ENCODE measurements around the gene BLOC1S4.

BLOC1S4 gene

DNA sequence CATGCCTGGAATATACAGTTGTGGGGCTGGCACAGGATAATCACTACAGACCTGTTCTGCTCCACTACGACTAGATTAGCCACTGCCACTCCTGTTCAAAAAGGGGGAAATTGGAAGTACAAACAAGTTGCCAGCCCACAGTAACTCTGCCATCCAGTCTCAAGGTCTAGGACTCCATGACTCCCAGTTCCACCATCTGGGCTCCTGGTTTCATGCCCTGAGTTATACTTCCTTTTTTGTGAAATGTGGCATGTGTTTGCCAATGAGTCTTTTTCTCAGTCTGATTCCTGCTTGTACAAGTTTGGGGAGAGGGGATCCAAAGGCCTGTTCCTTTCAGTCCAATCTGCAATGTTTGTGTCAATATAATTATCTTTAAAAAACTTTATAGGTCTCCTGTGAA, 1.0 kb upstream of the BLOC1S4 start:
- H4K20me1 ChIP-seq (ENCODE audit: insufficient read depth, low read length): no peaks in the 10 kb centered on the region
- no peak overlapping the region for H3K4me3 ChIP-seq (ENCODE audit: low read depth, low read length, poor library complexity, severe bottlenecking)
- H3F3A ChIP-seq (ENCODE audit: insufficient read depth, low read length): no peaks in the 10 kb centered on the region
- no peak overlapping the region for H2AFZ ChIP-seq (ENCODE audit: low read length)
- no peak overlapping the region for H3K9ac ChIP-seq (ENCODE audit: low read length)
- H3K36me3 ChIP-seq (ENCODE audit: insufficient read depth, low read length): no peaks in the 10 kb centered on the region; the same call in 1 of the 2 replicates
- H3K4me2 ChIP-seq (ENCODE audit: low read length): no peak overlapping the region
- H3K9me2 ChIP-seq (ENCODE audit: low read depth, low read length): no peaks in the 10 kb centered on the region
- peaks cover 4% of the 10 kb centered on the region; the same call in 1 of the 2 replicates for H3K9me3 ChIP-seq (ENCODE audit: low read length)
- H3K4me1 ChIP-seq (ENCODE audit: insufficient read depth, low read length, severe bottlenecking): peaks cover 17% of the 10 kb centered on the region
- TF ChIP-seq, protein P1, sequence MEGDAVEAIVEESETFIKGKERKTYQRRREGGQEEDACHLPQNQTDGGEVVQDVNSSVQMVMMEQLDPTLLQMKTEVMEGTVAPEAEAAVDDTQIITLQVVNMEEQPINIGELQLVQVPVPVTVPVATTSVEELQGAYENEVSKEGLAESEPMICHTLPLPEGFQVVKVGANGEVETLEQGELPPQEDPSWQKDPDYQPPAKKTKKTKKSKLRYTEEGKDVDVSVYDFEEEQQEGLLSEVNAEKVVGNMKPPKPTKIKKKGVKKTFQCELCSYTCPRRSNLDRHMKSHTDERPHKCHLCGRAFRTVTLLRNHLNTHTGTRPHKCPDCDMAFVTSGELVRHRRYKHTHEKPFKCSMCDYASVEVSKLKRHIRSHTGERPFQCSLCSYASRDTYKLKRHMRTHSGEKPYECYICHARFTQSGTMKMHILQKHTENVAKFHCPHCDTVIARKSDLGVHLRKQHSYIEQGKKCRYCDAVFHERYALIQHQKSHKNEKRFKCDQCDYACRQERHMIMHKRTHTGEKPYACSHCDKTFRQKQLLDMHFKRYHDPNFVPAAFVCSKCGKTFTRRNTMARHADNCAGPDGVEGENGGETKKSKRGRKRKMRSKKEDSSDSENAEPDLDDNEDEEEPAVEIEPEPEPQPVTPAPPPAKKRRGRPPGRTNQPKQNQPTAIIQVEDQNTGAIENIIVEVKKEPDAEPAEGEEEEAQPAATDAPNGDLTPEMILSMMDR (IDR thresholded peaks at IDR 0.05; ENCODE audit: low read length): no peak
- TF ChIP-seq EZH2 (IDR thresholded peaks at IDR 0.05; ENCODE audit: borderline replicate concordance, low read length): no peak
- no peaks in the 10 kb centered on the region for H3K27me3 ChIP-seq (ENCODE audit: insufficient read depth, low read length)
- H3K79me2 ChIP-seq (ENCODE audit: insufficient read depth, low read length): no peaks in the 10 kb centered on the region
- H3K27ac ChIP-seq (ENCODE audit: low read depth, low read length, poor library complexity, severe bottlenecking): no peak overlapping the region

DNA sequence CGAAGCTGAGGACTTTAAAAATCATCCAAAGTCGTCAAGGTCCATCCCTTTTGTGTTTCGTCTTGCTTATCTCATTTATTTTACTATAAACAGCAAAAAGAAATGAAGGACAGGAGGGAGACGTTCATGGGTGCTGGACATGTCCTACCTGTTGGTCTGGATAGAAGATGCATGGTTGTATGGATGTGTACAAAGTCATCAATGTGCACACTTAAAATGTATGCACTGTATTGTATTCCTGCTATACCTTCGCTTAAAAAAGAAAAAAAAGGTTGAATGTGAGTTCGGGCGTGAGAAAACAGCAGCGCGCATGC, 313 bp upstream of the BLOC1S4 start:
- Histone ChIP-seq H2AFZ (ENCODE audit: low read length) (peak overlapping the region; percentile 74; the same call in 1 of the 2 replicates), H3K9ac (ENCODE audit: low read length) (no peak overlapping the region; the same call in 1 of the 2 replicates)

DNA sequence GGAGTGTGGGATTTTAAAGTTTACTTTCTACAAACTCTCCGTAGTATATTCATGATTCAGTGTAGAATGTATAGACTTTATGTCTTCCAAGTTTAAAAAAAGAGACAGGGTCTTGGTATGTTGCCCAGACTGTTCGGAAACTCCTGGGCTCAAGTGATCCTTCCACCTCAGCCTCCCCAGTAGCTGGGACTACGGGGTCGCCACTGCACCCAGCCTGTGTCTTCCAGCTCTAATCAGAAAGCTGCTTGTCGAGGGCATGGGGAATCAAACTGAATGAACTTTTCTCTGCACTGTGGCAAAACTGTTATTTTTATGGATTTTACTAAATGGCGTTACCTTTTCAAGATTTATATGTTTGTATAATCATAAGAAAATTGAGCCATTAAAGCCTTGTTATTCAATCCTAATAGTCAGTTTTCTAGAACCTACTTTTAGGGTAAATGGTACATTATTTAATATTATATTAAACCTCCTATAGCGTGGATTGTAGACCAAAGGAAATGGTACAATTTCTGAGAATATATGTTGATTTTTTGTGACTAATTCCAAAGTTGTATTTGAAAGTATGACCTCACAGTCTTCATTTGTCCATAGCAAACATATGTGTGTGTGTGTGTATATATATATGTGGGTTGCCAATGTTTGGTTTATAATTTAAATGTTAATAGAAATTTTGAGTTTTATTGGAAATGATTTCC, 1.1 kb downstream of the BLOC1S4 start:
- Histone ChIP-seq H3K4me2 (ENCODE audit: low read length) (peak overlapping the region; percentile 78), H3K9me2 (ENCODE audit: low read depth, low read length) (no peaks in the 10 kb centered on the region), H3K27ac (ENCODE audit: low read depth, low read length, poor library complexity, severe bottlenecking) (no peak overlapping the region), H3K79me2 (ENCODE audit: insufficient read depth, low read length) (no peaks in the 10 kb centered on the region), H3F3A (ENCODE audit: insufficient read depth, low read length) (no peaks in the 10 kb centered on the region), H3K9me3 (ENCODE audit: low read length) (no peaks in the 10 kb centered on the region), H2AFZ (ENCODE audit: low read length) (no peak overlapping the region), H3K4me1 (ENCODE audit: insufficient read depth, low read length, severe bottlenecking) (peaks cover 17% of the 10 kb centered on the region), H4K20me1 (ENCODE audit: insufficient read depth, low read length) (no peaks in the 10 kb centered on the region), H3K27me3 (ENCODE audit: insufficient read depth, low read length) (no peaks in the 10 kb centered on the region), H3K36me3 (ENCODE audit: insufficient read depth, low read length) (no peaks in the 10 kb centered on the region; the same call in 1 of the 2 replicates), H3K9ac (ENCODE audit: low read length) (peak overlapping the region; percentile 83), H3K4me3 (ENCODE audit: low read depth, low read length, poor library complexity, severe bottlenecking) (peak overlapping the region; percentile 83)
- TF ChIP-seq, protein P1 (IDR thresholded peaks at IDR 0.05; ENCODE audit: low read length): no peak
- TF ChIP-seq EZH2 (IDR thresholded peaks at IDR 0.05; ENCODE audit: borderline replicate concordance, low read length): no peak

More for the DNA sequence above, 313 bp upstream of the BLOC1S4 start:
- no peak for TF ChIP-seq EZH2 (IDR thresholded peaks at IDR 0.05; ENCODE audit: borderline replicate concordance, low read length)
- TF ChIP-seq, protein P1 (IDR thresholded peaks at IDR 0.05; ENCODE audit: low read length): no peak
- Histone ChIP-seq H3K79me2 (ENCODE audit: insufficient read depth, low read length) (no peaks in the 10 kb centered on the region), H3K36me3 (ENCODE audit: insufficient read depth, low read length) (no peaks in the 10 kb centered on the region; the same call in 1 of the 2 replicates), H3K27ac (ENCODE audit: low read depth, low read length, poor library complexity, severe bottlenecking) (no peak overlapping the region), H3F3A (ENCODE audit: insufficient read depth, low read length) (no peaks in the 10 kb centered on the region), H3K4me2 (ENCODE audit: low read length) (peak overlapping the region; percentile 78), H3K9me3 (ENCODE audit: low read length) (peaks cover 4% of the 10 kb centered on the region; the same call in 1 of the 2 replicates), H3K4me3 (ENCODE audit: low read depth, low read length, poor library complexity, severe bottlenecking) (peak overlapping the region; percentile 83), H3K27me3 (ENCODE audit: insufficient read depth, low read length) (no peaks in the 10 kb centered on the region), H3K9me2 (ENCODE audit: low read depth, low read length) (no peaks in the 10 kb centered on the region), H3K4me1 (ENCODE audit: insufficient read depth, low read length, severe bottlenecking) (peaks cover 17% of the 10 kb centered on the region), H4K20me1 (ENCODE audit: insufficient read depth, low read length) (no peaks in the 10 kb centered on the region)

All from OCI-LY1 (cell line).